GM20431 (cell line): ENCODE measurements around the gene ZNRF3.
"Not testable (repeated sequence)": the region's sequence is repeated elsewhere in the genome, so short reads cannot be mapped to it uniquely, and the experiment has no call there.

Source experiments
- in situ Hi-C: fragments of 300-500 bp; cut with MseI, MboI; formaldehyde crosslinking; loops from one replicate; pipeline ENCODE4 v1.15.0; 2020; ENCODE audit warnings: low sequenced_read_pairs; ENCODE audit not compliant: unreplicated experiment

The ZNRF3 gene

GRCh38 chr22:28947125-28947524 is 63.8 kb downstream of the ZNRF3 start:
- in situ Hi-C loops, result no loop called here

DNA sequence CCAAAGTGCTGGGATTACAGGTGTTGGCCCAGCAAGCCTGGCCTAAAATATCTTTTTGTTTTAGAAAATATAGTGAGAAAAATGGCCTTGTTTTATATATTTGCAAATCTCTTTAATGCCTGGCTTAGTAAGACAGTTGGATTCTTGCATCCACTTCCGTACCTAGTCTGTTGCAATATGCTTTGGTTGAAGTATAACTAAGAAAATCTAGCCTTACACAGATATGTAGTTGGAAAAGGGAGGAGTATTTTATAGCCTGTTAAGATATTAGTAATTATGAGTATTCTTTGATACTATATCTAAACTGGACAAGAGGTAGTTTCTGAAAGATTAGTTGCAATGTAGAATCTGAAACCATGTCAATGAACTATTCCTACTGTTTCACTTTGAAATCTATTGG is 65.1 kb downstream of the ZNRF3 start:
- in situ Hi-C loops, result no loop called here

DNA sequence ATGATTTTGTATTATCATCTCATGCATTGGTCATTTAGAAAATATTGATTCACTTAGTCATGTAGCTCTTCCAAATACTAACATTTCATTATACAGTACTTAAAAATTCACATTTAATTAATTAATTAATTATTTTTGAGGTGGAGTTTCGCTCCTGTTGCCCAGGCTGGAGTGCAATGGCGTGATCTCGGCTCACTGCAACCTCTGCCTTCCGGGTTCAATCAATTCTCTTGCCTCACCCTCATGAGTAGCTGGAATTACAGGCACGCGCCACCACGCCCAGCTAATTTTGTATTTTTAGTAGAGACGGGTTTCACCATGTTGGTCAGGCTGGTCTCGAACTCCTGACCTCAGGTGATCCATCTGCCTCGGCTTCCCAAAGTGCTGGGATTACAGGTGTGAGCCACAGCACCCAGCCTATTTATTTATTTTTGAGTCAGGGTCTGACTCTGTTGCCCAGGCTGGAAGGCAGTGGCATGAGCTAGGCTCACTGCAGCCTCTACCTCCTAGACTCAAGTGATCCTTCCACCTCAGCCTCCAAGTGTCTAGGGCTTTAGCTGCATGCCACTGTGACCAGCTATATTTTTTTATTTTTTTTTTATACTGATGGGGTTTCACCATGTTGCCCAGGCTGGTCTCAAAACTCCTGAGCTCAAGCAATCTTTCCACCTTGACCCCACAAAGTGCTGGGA is 65.6 kb downstream of the ZNRF3 start:
- in situ Hi-C loops, result not testable (repeated sequence)

DNA sequence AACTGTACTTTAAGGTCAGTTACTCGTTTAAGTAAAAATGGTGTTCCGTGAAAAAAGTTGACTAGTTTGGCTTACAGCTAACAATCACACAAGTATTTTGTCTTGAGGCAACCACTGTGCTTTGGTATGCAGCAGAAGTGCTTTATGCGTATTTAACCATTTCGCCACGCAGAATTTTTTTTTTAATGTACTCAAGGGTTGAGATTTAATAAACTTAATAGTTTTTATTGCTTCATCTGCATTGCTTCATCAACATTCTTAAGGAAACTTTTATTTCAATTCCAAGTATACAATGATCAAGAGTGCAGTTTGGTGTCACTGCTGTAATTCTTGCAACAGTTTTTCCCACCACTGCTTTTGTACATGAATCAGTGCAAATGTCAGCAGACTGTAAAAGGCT is 66.4 kb downstream of the ZNRF3 start:
- in situ Hi-C loops, result no loop called here

DNA sequence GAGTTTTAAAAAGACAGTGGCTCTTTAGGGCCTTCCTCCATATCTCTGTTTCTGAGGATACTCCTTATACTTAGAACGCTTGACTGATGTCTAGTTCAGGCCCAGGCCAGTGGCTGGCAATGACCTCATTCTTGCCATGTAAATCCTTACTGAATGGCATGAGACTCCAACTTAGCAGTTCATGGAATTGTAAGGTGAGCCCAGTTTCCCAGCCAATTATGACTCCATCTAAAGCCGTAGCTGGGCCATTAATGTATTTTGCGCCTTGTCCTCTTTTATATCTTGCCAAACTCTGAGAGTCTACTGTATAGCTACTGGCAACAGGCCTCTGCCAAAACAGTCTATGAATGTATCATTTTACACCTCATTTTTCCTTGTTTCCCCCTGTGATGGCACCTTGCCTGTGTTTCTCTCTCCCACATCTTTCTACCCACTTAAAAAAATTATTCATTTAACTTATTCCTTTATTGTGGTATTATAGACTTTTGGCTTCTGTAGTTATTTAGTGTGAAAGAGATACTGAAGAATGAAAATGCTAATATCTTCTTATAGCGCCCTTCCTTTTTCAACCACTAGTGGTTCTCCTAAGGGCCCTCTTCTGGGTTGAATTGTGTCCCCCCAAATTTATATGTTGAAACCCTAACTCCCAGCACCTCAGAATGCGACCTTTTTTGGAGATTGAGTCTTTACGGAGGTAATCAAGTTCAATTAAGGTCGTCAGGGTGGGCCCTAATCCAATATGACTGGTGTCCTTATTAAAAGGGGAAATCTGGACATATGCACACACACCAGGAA is 67.4 kb downstream of the ZNRF3 start:
- in situ Hi-C loops, result no loop called here

GRCh38 chr22:28951530-28951929 is 68.2 kb downstream of the ZNRF3 start:
- in situ Hi-C loops, result no loop called here

GRCh38 chr22:28951969-28952521 is 68.7 kb downstream of the ZNRF3 start:
- in situ Hi-C loops, result no loop called here

DNA sequence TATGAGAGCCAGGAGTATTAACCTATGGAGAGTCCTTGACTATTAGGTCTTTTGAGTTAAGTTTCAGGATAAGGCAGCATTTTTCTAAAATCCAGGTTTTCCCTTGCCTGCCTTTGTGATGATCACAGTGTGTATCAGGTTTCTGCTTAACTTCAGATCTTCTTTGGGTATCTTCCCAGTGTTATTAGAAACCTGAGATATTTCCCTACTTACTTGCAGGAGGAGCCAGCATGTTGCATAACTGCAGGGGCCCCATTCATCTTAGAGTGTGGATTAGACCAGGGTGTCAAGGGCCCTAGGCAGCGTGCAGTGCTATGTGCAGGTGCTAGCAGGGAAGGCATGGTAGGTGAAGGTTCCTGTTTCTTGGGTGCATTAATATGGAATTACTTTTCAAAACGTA is 69.5 kb downstream of the ZNRF3 start:
- in situ Hi-C loops, result no loop called here

DNA sequence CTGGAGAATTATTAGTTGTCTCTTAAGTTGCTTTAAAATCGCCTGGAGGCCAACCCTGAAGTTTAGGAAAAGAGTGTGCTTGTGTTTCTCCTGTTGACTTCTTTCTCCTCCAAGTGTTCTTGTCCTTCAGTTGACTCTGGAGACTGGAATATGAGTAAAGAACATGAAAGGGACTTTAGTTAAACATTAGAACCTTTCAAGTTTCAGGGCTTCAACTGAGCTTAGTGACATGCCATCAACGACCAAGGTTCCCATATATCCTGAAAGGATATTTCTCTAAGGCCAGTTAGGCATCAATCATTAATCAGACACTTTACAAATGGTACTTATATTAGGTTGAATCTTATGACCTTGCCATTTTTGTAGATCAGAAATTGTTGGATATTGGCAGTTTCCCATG is 70.0 kb downstream of the ZNRF3 start:
- in situ Hi-C loops, result no loop called here

- in situ Hi-C loops, result no loop called here
Observed at GRCh38 chr22:28953976-28954880, 70.9 kb downstream of the ZNRF3 start.

DNA sequence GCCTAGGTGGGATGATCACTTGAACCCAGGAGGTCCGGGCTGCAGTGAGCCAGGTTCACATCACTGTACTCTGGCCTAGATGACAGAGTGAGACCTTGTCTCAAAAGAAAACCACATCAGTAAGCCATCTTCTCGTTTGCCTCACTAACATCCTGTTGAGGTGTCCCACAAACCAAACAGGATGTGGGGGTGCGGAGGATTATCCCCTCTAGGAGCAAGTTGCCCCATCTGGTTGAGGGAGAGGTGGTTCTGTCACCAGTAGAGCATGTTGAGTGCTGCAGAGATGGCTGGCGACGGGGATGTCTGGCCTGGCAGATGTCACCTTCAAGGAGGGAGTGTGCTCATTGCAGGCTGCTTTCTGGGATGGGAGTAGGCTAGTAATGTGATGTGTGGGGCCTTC is 72.4 kb downstream of the ZNRF3 start:
- in situ Hi-C loops, result no loop called here

- in situ Hi-C loops, result no loop called here
Observed at GRCh38 chr22:28956506-28956905, 73.1 kb downstream of the ZNRF3 start.

- in situ Hi-C loops, result no loop called here
Observed at GRCh38 chr22:28958611-28959010, 75.2 kb downstream of the ZNRF3 start.

- in situ Hi-C loops, result no loop called here
Observed at GRCh38 chr22:28962042-28962554, 78.7 kb downstream of the ZNRF3 start.

GRCh38 chr22:28963362-28963761 is 80.0 kb downstream of the ZNRF3 start:
- in situ Hi-C loops, result no loop called here

GRCh38 chr22:28967163-28967665 is 83.8 kb downstream of the ZNRF3 start:
- in situ Hi-C loops, result no loop called here

- in situ Hi-C loops, result no loop called here
Observed at GRCh38 chr22:28967969-28968368, 84.6 kb downstream of the ZNRF3 start.

- in situ Hi-C loops, result no loop called here
Observed at GRCh38 chr22:28969401-28970168, 86.2 kb downstream of the ZNRF3 start.

- in situ Hi-C loops, result no loop called here
Observed at GRCh38 chr22:28973352-28973751, 90.0 kb downstream of the ZNRF3 start.
